HG02884 (cell line): ENCODE data around the gene OTOP3.
"Not testable (repeated sequence)": the region's sequence is repeated elsewhere in the genome, so short reads cannot be mapped to it uniquely, and the experiment has no call there.

Experiments used
- ATAC-seq: cut with Tn5 transposase; IDR thresholded peaks from one replicate; pipeline ENCODE4 v1.9.1; 2021; ENCODE audit warnings: mild to moderate bottlenecking, moderate library complexity; ENCODE audit not compliant: unreplicated experiment

Gene OTOP3

GRCh38 chr17:74979408-74980146 is 43.9 kb downstream of the OTOP3 start:
- no peak for ATAC-seq

- ATAC-seq = no peak
Observed at GRCh38 chr17:74981318-74981978, 45.8 kb downstream of the OTOP3 start.

GRCh38 chr17:74981979-74982662 is 46.4 kb downstream of the OTOP3 start:
- no peak for ATAC-seq

- not testable (repeated sequence) for ATAC-seq
Observed at GRCh38 chr17:74982663-74983313, 47.1 kb downstream of the OTOP3 start.

GRCh38 chr17:74986206-74986576 is 50.5 kb downstream of the OTOP3 start:
- no peak for ATAC-seq

- peak; percentile 89 for ATAC-seq
Observed at GRCh38 chr17:74987418-74987908, 51.8 kb downstream of the OTOP3 start, which contains the start of gene CDR2L. TSS of gene CDR2L (plus strand) at chr17:74987632. CDS start at chr17:74988044, 412 bp downstream.

GRCh38 chr17:74987909-74988711 is 52.4 kb downstream of the OTOP3 start:
- ATAC-seq = peak; percentile 40

- no peak for ATAC-seq
Observed at GRCh38 chr17:74990581-74991105, 54.9 kb downstream of the OTOP3 start.

GRCh38 chr17:74992223-74992622 is 56.5 kb downstream of the OTOP3 start:
- ATAC-seq = no peak

- no peak for ATAC-seq
Observed at GRCh38 chr17:74994440-74994839, 58.7 kb downstream of the OTOP3 start.

GRCh38 chr17:74995847-74996246 is 60.1 kb downstream of the OTOP3 start:
- no peak for ATAC-seq

- no peak for ATAC-seq
Observed at GRCh38 chr17:74998783-74999182, 63.1 kb downstream of the OTOP3 start.

GRCh38 chr17:74999523-74999922 is 63.8 kb downstream of the OTOP3 start:
- ATAC-seq = no peak
